Left kidney (tissue), 2 donors: ENCODE data around the gene KCNJ18. TPM values are rescaled to one million over a fixed set of nuclear protein-coding genes. Genes with fewer than 3 reads are reported as not detected.
"Not testable (repeated sequence)": the region's sequence is repeated elsewhere in the genome, so short reads cannot be mapped to it uniquely, and the experiment has no call there.

Source experiments
- DNase-seq: peaks from one replicate; pipeline ENCODE4 v3.0.0-alpha.2; 2013
- polyA plus RNA-seq: library from polyadenylated mRNA; unstranded; fragments of 120-200 nt; gene quantifications from one replicate; pipeline ENCODE4 v1.2.1, GENCODE V29; 2013; ENCODE audit not compliant: insufficient read length

The KCNJ18 gene
- polyA plus RNA-seq, 1 donor: not detected

DNA sequence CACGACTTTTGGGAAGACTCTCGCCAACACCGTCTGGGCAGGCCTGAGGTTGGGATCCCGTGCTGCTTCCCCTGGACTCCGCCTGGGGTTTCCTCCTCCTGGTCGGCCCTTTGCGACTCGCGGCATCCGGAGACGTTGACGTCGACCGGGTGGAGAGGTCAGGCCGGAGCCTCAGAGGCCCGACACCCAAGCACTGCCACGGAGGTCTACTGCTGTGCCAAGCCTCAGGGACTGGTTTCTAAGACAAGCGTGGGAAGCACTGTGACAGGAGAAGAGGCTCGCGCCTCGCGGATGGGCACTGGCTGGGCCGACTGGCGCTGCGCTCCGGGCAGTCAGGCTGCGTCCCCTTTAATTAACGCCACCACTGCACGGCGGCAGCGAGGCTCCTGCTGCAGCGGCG is 7.9 kb upstream of the KCNJ18 start:
- not testable (repeated sequence) for DNase-seq

DNA sequence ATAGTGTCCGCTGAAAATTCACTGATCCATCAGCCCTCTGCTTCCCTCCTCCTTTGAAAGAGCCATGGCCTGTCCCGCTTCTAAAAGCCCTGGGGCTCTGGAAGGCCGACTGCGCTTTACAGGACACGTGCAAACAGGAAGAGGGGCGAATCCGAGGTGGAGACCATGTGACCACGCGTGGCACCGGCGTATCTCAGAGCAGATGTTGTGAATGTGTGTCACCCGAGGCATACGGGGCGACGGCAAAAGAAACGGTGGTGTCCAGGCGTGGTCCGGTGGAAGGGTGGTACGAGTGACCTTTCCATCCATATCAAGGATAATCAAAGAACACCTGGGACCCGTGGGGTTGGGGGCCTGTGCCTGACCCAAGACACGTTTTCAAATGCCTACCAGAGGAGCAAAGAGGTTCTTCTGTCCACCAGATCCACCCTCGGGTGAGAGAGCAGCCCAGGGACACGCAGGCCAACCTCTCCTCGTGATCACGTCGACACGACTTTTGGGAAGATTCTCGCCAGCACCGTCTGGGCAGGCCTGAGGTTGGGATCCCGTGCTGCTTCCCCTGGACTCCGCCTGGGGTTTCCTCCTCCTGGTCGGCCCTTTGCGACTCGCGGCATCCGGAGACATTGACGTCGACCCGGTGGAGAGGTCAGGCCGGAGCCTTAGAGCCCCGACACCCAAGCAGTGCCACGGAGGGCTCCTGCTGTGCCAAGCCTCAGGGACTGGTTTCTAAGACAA is 7.1 kb upstream of the KCNJ18 start:
- DNase-seq: not testable (repeated sequence)

DNA sequence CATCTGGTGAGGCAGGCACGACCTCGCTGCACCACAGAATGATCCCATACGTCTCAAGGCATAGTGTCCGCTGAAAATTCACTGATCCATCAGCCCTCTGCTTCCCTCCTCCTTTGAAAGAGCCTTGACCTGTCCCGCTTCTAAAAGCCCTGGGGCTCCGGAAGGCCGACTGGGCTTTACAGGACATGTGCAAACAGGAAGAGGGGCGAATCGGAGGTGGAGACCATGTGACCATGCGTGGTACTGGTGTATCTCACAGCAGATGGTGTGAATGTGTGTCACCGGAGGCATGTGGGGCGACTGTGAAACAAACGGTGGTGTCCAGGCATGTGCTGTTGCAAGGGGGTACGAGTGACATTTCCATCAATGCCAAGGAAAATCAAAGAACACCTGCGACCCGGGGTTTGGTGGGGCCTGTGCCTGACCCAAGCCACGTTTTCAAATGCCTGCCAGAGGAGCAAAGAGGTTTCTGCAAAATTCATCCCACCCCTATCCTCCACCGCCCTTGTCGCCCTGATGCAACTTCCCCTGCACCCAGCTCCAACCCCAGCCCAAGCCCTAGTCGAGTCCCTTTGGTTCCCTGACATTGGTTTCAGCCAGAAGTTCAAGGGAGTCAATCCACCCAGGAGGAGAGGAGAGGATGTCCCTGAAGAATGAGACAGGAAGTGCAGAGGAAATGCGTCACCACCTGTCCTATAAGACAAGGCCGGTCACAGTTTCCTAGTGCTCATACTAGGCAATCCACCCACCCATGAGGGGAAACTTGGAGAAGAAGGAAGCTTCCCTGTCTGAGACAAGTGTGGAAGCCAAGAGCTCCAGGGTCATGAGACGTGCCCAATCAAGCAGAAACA is 5.9 kb upstream of the KCNJ18 start:
- DNase-seq: no peak

DNA sequence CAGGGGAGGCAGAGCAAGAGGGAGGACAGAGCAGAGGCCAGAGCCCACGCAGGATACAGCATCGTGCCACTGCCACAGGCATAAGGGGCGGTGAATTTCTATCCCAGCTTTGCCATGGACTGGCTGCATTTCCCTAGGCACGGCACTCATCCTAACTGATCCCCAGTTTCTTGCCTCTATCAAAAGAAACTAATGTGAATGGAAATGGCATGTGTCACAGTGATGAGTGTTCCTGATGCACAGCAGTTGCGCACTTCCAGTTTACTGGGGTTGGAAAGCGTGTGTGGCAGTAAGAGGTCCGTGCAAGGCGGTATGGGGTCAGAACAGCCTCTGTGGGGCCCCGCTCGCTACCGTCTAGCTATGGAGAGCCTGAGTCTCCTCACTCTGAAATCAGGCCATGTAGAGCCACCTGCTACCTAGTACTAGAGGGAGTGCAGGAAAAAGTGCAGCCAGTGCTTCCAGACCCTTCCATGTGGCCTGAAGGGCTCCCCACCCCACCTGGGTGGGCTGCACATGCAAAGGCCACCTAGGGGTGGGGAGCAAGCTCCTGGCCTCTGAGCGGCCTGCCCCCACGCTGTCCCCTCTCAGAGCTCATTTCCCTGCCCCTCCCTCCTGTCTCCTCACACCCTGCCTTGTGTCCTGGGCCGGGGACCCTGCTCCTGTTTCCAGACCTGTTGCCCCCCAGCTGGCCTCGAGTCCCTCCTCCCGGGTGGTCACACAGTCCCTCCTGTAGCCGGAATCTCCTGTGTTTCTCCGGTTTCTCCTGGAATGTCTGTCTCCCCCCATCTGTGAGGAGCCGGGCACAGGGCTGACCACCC is 5.0 kb upstream of the KCNJ18 start:
- DNase-seq: no peak

DNA sequence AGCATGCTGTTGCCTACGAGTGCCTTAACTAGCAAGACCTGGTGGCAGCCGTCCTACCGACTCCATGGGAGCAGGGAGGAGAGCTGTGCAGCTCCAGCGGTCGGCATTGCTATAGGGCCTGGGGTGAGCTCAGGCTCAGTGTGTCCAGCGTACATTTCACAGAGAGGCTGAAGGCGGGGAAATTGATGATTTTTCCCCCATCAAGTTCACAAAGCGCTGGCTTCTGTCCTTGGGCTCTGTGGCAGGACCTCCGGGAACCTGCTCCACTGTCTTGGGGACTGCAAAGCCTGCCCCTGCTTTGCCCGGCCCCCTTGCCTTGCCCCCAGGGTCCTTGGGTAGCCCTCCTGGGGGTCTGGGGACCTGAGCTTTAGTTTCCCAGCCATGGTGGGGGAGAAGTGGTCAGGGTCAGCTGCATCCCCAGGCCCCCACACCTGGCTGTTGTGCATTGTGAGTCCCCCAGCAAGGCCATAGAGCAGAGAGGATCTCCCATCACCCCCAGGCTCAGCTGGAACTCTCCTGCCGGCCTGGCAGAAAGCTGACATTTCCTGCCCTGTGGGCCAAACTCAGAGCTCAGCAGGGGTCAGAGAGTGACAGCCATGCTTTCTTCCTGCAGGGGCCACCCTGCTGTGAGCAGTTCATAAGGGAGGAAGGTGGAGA is 3.9 kb upstream of the KCNJ18 start:
- DNase-seq: no peak

DNA sequence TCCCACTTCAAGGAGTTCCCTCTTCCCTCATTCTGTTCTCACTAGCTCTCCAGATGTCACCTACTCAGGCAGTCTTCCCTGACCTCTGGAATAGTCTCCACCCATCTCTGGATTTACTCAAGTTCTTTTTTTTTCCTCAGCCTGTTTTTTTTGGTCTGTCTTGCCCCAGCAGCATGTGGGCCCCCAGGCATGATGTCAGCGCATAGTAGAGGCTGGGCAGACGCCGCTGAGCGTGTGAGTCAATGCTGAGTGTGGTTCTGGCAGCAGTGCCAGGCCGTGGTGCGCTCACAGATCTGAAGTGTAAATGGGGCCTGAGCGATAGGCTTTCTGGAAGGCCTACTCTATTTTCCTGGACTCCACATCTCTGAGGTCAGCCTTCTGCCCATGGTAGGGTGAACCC is 2.7 kb upstream of the KCNJ18 start:
- DNase-seq: no peak

DNA sequence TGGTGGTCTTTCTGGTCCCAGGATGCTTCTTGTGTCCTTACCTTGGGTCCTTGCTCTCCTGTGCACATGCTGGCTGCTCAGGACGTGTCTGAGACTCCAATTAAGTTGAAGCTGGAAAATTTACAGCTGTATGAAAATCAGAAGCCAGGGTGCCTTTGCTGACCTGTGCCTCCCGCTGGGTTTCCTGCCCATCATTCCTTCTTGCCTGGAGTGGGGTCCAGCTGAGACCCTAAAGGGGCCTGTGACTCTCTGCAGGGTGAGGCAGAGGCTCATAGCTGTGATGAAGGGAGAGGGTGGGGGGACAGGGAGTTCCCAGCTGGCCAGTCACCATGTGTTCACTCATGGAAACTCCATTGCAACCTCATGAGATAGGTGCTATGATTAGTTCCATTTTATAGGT is 1.5 kb upstream of the KCNJ18 start:
- not testable (repeated sequence) for DNase-seq

DNA sequence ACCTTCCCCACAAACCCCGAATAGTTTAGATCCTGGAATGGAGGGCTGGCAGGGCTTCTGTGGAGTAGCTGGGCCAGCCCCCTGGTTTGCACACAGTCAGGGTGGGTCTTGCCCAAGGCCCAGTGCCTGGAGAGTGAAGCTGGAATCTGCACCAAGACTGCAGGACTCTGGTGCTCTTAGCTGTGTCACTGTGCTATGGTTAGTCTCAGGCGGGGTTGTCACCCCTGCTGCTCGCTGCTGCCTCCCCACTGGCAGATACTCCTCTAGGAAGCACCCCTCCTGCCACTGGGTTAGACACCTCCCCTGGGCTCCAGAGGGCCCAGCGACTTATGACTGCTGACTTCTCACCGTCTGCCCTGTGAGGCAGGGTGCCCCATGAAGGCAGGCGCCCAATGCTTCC is 842 bp upstream of the KCNJ18 start:
- DNase-seq: not testable (repeated sequence)

DNA sequence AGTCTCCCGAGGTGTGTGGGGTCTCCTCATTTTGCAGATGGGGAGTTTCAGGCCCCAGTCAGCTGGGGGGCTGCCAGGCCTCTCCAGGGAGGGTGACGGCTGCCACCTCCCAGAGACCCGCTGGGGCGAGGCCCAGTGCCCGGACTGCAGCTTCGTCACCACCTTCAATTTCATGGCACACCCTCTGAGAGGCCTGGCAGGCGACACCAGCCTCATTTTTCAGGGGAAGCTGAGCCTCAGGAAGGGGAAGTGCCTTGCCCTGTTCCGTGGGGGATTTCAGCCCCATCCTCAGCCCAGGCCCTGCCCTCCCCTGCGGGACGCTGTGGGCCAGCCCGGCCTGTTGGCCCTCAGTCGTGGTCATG is 362 bp downstream of the KCNJ18 start:
- DNase-seq: not testable (repeated sequence)

DNA sequence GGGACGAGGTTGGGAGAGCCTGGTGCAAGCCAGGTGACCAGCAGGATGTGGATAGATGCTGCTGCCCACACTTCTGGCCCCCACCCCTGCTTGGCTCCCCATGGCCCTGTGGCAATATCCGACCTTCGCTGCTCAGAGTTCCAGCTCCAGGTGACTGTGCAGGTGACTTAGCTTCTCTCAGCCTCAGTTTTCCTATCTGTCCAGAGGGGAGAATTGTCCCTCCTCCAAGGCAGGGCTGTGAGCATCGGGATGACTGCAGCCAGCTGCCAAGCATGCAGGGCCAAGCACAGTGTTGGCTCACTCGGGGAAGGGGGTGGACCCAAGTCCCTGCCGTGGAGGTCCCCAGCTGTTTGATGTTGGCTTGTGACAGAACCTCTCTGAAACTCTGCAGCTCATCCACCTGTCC is 1.1 kb downstream of the KCNJ18 start:
- DNase-seq: not testable (repeated sequence)

DNA sequence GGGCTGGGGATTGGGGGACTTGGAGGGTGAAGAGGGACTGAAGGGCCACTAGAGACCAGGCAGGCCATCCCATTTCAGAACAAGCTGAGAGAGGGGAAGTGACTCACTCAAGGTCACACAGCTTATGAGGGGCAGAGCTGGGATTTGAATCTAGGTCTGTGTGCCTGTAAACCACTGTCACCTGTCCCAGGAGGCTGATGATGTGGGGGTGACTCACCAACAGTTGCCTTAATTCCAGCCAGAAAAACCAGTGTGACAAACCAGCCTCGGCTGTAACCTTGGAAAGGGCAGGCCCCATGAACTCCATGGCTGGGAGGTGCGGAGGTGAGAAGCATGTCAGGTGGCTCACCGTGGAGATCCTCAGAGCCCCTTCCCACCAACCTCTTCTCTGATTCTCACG is 1.6 kb downstream of the KCNJ18 start:
- DNase-seq: not testable (repeated sequence)

DNA sequence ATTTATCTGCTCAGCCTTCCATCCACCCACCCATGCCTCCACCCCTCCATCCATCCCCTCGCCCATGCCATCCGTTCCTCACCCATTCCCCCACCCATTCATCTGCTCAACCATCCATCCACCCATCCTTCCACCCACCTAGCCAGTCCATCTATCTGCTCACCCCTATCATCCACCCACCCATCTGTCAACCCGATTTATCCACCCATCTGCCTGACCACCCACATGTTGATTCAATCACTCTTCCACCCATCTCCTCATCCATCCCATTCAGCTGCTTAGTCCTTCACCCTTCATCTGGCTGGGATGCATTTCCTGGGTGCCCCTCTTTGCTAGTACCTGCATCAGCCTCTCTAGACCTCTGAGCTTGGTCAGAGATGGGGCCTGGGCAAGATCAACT is 3.9 kb downstream of the KCNJ18 start:
- not testable (repeated sequence) for DNase-seq

DNA sequence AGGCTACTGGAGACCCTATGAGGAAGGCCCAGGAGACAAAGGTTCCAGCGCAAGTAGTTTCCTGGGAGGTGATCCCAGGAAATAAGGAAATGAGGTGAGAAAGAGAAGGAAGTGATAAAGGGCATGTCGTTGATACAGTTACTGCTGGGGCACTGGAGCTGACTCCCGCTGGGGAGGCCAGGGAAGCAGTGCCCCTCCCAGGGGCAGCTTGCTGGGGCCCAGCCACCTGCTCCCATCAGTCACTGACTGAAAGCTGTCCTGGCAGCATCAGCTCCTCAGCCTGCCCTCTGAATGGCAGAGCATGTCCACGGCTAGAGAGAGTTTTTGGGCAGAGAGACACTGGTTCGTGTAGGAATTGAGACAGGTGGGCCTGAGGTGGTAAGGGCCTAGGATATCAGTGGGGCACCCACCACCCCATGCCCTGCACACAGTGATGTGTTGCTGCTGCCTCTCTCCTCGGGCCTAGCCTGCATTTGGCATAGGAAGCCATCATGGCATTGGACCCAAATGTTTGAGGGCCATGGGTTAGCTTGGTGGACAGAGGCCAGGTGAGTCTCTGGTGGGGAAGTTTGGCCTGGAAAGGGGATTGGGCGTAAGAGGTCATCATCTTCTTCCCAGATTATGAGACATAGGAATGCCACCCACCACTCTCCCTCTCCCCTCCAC is 4.7 kb downstream of the KCNJ18 start:
- DNase-seq: not testable (repeated sequence)

DNA sequence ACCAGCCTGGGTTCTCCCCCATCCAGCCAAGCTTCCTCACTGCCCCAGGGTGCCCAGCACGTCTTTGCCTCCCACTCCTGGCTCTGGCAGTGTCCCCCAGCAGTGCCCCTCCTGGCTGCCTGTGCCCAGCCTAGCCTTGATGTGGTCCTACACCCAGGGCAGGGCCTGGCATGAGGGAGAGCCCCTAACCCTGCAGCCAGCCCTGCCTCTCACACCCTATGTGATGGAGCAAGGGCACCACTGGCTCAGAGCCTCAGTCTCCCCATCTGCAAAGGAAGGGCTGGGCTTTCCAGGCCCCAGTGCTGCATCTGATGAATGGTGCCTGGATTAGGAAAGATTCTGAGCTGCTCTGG is 5.2 kb downstream of the KCNJ18 start:
- not testable (repeated sequence) for DNase-seq

DNA sequence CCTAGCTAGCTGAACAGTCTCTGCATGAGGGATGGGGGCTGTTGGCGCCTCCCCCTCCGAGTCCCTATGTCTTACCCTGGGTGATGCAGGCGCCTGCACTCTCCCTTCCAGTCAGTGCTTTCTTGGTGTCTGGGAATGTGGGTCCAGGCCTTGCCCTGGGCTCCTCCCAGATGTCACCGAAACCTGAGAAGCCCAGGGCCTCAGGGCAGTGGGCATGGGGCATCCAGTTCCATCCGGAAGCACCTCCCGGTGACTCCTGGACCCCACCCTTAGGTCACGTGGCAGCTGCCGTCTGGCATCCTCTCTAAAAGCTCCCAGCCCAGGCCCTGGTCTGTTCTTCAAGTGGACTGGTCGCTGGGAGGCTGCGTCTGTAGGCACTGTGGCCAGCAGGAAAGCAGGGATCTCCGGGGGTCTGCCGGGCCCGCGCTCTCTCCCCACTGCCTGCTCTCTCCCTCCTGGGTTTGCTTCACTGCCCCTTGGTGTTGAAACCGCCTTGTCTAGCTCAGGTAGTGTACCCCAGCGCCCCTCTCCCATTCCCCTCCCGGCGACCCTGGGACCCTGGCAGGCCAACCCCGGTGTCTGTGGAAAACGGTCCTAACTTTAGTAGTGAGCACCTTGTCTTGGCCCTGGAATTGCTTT is 6.2 kb downstream of the KCNJ18 start:
- not testable (repeated sequence) for DNase-seq

DNA sequence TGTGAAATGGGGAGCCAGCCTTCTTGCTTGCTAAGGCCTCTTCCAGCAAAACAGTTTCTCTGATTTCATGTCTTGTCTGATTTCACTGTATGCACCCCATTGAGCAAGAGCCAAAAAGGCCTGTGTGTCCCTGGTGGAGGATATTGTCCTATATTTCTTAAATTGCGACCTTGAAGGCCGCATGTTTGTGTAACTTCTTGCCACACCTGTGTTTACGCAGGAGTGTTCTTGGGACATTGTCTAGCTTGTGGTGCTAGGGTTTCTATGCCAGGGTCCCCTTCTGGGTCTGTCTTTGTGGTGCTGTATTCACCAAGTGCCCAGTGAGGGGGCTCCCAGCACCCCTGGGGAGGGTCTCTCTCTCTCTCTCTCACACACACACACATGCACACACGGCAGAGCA is 6.8 kb downstream of the KCNJ18 start:
- not testable (repeated sequence) for DNase-seq

DNA sequence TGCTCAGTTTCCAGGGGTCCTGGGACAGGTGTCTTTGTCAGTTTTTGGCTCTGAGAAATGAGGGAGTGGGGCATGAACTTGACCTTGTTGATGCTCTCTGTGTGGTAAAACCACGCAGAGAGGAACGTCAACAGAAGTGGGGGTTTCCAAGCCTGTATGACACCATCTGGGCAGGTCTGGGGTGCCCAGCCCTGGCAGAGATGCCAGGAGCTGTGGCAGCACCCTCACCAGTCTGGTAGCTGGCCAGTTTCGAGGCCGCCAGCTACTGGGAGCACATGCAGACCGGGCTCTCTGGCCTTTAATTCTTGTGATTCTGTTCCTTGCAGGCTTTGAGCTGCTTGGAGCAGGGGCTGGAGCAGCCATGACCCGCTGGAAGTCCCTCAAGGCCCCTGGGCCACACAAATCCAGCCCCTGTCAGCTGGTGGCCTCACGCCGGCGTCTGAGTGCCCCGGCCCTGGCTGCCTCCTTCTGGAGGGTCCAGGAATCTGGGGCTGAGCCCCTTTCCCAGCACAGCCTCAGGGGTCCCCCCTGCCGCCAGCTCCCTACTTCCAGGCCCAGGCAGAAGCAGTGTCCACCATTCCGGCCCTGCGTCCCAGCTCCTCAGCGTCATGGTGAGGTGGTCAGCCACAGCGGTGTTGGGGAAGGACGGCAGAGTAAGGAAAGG is 7.4 kb downstream of the KCNJ18 start:
- not testable (repeated sequence) for DNase-seq

DNA sequence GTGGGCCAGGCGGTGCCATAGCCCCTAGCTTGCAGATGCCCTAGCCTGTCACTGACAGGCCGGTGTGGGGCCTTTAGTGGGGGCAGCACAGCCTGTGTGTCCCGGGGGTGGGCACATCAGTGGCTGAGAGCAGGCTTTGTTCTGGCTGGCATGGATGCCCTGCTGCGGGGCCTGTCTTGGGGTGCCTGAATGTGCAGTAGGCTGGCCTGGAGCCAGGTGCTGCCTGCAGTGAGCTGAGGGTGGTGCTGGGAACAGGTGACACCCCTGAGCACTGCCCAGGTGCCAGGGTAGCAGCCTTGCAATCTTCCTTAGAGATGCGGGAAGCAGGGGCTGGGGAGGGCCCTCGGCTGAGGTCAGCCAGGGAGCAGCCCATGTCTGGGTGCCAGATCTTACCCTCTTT is 8.8 kb downstream of the KCNJ18 start:
- DNase-seq: not testable (repeated sequence)

DNA sequence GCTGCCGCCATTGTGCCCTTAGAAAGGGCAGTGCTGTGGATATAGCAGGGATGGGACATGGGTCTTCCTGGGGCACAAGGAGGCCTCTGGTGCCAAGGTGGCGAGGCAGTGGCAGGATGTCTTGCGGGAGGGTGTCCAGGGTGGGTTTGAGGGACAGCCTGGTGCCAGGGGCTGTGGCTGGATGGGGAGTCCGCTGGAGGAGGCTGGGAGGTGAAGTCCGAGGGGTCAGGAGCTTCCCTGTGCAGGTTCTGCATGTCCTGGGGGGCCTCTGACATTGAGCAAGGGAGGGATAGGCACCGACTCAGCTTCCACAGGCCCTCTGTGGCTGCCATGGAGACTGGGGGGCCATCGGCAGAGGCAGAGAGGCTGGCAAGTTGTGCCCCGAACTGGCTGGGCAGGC is 9.7 kb downstream of the KCNJ18 start:
- not testable (repeated sequence) for DNase-seq

DNA sequence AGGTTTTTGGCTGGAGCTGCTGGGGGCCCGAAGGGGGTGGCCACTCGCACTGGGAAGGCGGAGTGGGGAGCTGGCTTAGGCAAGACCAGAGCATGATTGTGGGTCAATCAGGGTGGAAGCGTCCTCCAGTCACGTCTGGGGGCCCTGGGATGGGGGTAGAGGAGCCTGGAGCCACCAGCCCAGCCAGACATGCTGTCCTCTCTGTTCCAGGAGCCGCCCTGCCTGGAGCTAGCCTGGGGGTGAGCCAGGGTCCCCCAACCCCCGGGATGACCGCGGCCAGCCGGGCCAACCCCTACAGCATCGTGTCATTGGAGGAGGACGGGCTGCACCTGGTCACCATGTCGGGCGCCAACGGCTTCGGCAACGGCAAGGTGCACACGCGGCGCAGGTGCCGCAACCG is 10.2 kb downstream of the KCNJ18 start:
- not testable (repeated sequence) for DNase-seq
